Measurements from ENCODE around the gene FNDC11.
"Not testable (repeated sequence)": the region's sequence is repeated elsewhere in the genome, so short reads cannot be mapped to it uniquely, and the experiment has no call there.

FNDC11 gene

DNA sequence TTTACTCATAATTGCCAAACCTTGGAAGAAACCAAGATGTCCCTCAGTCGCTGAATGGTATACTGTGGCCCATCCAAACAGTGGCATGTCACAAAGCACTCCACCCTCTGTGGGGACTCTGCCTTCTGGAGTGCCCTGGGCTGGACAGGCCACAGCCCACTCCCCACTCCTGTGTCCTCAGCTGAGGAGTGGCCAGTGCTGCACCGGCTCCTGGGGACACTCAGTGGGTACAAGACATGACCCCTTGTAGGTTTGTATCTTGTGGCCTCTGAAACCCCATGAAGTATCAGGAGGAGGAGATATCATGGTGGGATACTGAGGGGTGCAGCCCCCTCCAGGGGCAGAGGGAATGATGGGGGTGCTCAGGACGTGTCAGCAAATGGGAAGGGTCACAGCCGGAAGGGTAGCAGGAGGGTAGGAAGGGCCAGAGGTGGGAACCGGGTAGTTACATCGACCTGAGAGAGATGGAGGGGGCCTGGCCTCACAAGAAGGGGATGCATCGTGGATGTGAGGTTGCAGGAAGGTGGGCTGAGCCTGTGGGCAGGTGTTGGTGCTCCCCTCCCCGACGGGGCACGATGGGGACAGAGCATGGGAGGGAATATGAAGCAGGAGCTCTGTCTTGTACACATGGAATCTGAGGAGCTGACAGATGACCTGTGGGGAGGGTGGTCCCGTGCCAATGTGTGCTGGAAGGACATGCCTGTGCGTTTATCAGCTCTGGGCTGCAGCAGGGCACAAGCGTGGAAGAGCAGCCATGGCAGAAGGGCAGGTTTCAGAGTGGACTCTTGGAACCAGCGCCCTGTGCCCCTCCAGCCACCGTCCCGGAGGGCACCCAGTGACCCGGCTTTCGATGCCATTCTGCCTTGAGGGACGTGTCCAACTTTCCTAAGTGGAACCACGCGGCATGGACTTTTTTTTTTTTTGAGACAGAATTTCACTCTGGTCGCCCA is 31.9 kb downstream of the FNDC11 start:
- DNase-seq: no peak

DNA sequence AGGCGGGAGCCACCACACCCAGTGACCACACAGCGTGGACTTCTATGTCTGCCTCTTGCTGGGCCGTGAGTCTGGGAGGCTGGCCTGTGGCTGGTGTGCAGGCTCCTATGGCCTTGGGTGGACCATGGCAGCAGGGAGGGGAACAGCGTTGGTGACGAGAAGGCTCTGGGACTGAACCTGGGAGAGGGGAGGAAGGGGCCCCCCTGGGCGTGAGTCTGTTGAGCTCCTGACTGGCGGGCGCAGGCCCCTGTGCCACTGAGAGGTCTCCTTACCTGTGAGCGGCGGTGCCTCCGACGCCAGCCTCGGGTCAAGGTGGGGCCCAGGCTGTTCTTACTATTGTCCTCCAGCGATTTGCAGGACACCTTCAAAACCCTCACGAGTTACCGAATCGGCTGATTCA is 32.8 kb downstream of the FNDC11 start:
- no peak for DNase-seq

DNA sequence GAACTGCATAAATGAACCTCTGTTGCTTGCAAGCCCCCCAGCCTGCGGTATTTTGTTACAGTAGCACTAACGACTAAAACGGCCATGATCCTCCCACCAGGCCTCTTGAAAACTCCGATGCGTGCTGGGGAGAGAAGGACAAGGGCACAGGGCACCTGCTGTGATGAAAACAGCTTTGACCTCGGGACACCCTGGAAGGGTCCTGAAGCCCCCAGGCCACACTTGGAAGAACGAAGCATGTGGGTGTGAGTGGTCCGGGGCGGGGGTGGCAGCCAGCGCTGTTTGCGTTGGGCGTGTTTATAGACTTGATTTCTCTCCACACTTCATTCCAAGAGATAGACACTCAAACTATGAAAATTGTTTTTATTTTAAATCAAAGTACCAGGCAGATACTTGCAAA is 33.3 kb downstream of the FNDC11 start:
- DNase-seq: no peak

DNA sequence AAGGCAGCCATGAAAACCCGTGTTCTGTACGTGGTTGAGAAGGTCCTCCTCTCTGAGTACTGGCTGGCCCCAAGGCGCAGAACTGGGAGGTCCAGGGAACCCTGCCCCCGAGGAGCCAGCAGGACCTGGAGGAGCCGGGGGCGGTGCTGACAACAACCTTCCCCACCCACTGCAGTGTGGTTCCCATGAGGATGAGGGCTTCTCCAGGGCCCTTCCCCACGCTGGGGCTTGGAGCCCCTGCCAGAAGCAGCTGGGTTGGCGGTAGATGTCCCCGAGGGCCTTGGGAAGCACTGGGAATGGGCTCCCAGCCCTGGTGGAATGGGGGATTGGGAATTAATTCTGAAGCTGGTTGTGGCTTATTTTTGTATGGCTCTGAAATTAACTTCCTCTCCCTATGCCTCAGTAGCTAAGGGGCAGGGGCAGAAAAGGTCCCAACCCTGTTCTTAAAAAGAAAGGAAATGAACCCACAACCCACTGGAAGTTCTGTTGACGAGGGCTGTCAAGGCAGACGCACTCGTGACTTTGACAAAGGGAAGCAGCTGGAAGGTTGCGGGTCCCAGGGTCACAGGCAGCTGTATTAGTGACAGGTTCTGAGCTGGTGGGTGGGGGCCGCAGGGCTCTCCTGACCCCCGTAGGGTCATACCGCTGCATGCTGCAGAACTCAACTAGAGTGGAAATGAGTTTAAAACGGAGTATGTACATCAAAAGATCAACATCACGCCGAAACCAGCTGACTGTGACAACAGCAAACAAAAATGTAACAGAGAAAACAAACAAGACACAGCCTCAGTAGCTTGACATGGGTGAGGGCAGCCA is 34.0 kb downstream of the FNDC11 start:
- DNase-seq: no peak

DNA sequence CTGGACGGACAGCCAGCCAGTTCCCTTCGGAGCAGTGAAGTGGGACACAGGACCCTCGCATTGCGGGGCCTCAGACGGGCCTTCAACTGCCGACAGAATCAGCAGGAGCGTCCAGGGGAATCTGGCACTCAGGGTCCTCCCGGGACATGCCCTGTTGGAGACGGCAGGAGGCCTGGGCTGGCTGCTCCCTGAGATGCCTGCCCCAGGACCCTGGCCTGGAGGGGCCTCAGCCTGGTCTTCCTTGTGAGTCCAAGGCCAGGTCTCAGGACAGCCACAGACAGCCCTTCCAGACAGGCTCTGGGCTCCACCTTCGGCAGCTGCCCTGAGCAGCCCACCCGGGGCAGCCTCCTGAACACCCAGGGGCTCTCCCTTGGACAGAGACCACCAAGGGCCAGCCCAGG is 34.7 kb downstream of the FNDC11 start:
- no peak for DNase-seq

DNA sequence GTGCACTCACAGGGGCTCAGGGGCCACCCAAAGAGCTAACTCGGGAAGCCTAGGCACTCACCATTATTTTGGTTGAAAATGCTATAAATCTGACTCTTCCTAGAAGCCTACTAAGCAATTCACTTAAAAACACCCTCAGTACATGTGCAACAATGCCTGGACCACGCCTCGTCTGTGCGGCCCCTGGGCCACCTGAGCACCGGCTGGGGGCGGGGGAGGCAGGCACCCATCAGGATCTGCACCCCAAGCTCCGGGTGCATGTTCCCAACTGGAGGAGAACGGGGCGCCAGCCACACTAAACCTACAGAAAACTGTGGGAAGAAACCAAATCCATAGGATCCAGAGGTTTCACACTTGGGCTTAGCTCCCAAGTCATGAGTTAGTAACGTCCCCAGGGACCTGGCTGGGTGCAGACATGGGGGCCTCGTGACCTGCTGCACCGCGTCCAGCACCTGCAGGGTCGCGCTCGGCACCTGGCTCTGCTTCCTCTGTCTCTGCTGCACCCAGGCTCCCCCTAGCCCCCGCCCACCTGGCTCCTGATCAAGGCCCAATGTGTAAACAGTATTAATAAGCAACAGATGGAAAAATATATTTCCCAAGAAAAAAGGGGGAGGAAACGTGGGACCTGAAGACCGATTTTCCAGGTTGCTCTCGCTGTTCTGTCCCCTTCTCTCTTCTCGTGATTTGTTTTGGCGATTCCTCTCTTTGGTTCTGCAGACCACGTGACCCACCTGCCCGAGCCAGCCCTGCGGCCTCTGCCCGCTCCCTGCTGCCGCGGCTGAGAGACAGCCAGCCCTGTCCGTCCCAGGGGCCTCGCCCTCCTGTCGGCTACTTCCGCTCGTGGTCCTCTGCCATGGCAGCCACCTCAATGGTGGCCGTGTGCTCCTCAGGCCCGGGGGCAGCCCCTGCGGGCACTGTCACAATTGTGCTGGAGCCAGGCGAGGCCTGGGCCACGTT is 35.6 kb downstream of the FNDC11 start:
- DNase-seq: no peak

DNA sequence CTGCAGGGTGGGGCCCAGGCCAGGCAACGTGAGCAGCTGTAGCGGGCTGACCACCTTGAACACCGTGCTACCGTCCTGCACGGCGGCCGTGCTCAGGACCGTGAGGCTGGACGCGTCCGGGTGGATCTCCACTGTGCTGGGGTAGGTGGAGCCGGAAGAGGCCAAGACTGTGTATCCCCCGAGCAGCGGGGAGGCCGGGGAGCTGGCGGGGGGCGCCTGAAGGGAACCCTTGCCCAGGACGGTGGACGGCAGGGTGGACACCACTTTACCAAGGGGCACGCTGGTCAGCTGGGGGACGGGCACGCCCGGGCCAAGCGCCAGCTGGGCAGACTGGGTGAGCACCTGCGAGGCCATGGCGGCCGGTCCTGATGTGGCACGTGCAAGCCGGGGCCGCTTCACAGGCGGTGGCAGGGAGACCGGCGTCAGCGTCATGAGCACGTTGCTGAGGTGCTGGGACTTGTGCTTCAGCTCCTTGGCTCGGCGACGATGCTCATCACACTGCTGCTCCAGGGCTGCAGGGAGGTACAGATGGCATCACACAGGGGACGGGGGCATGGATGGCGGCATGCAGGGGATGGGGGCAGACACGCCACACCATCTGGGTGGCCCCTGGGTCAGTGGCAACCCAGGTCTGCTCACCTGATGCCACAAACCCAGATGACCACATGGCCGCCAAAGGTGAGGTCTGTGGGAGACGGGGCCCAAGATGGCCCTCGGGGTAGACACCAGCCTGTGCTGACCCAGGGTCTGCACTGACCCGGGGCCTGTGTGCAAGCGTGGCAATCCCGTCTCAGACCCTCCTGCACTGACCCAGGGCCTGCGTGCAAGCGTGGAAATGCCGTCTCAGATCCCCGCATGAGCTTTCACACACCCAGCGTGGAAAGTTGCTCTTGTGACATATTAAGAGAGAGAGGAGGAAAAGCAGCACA is 36.5 kb downstream of the FNDC11 start:
- no peak for DNase-seq

DNA sequence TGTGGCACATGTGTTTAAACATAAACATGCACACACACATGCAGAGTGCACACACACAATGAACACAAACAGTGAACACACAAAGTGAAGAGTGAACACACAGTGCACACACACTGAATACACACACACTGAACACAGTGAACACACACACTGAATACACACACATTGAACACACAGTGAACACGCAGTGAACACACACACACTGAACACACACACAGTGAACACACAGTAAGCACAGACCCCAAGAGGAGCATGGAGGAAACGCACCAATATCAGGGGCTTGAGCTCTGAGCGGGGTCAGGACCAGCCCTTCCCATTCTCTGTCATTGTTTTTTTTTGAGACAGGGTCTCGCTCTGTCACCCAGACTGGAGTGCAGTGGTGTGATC is 37.2 kb downstream of the FNDC11 start:
- DNase-seq: no peak

DNA sequence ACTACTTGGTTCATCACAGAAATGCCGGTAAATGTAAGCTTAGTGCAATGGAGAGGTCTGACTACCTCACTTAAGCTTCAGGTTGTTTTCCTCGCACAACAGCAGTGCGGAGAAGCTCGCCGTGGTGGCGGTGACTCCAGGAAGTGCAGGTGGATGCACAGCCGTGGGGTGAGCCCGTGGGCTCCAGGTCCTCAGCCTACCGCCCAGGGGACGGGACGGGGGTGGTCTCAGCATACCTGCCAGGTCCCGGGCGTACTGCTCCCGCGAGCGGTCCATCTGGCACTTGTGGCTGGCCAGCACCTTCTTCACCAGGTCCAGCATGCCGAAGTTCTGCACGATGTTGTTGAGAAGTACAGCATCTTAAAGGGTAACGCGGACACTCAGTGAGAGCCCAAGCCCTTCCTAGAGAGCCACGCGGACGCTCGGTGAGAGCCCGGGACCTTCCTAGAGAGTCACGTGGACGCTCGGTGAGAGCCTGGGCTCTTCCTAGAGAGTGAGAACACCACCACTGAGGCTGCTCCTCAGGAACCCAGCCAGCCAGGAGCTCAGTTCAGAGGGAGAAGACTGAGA is 37.9 kb downstream of the FNDC11 start:
- no peak for DNase-seq

DNA sequence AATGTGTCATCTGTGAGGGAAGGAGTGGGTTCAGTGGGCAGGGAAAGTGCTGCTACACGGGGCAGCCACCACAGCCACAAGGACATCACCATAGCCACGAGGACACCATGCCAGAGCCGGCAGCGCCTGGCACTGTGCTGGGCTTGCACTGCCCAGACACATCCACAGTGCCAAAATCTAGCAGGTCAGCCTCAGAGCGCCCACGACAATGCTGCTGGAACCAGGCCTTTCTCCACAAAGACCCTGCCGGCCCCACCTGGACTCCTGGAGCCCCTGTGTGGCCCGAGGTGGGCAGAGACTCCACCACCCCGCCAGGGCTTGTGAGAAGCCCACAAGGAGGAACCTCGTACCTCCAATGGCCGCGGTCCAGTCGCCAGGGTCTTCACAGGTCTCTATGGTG is 38.7 kb downstream of the FNDC11 start:
- no peak for DNase-seq

DNA sequence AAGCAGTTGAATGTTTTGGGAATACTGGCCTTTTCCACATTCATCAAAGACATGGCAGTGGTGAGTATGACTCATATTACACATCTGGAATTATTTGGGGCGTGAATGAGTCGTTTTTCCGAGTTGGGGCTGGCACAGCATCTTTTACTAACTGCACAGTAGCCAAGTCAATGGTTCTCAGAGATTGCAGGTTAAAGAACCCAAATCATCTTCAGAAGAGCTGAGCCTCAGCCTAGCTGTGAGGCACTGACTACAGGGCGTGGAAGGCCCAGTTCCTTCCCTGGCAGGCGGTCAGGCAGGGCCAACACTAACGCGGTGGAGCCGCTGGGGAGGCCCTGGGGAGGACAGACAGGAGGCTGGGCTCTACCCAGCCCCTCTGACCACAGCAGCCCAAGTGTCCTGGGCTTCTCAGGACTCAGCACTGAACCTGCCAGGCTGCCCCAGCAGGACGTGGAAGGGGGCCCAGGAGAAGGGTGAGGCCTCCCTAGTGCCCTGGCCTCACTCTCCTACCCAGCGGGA is 40.1 kb downstream of the FNDC11 start:
- no peak for DNase-seq

DNA sequence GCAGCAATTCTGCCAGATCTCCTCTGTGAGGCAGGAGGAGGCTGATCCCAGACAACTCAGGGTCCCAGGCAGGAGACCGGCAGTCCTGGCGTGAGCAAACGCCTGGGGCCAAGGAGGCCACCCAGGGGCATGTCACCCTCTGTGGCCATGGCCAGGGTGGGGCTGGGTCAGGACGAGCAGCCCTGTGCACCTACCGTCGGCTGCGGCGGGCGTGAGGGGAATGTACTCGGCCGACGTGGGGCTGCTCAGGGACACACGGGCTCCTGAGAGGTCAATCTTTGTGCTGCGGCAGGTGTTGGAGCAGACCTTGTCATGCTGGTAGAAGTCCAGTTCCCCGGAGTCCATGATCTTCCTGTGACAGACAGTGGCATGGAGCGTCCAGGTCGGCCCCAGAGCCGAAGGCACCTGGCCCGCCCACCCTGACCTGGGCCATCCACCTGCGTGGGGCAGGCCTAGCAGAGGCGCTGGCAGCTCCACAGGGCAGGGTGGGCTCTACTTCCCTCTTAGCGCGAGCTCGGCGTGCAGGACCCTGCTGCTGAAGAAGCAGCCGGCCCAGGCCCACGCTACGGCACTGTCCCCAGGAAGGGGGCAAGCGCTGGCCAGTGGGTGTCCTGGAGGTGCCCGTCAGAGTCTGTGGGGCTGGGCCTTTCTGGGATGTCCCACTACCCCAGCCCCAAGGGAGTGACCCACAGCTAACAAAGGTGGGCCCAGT is 41.6 kb downstream of the FNDC11 start:
- DNase-seq: no peak

DNA sequence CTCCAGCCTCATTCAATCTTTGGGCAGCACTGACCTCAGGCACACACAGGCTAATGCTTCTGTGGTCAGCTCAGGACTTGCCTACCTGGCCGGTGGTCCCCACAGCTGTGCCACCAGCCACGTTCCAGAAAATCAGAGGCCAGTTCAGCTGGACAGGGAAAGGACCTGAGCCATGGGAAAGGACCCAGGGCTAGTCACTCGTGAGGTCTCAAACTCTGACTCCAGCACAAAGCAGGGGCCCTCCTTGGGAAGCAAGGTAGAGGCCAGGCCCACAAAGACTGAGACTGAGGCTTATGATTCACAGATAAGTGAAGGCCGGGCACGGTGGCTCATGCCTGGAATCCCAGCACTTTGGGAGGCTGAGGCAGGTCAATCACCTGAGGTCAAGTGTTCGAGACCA is 42.5 kb downstream of the FNDC11 start:
- DNase-seq: no peak

DNA sequence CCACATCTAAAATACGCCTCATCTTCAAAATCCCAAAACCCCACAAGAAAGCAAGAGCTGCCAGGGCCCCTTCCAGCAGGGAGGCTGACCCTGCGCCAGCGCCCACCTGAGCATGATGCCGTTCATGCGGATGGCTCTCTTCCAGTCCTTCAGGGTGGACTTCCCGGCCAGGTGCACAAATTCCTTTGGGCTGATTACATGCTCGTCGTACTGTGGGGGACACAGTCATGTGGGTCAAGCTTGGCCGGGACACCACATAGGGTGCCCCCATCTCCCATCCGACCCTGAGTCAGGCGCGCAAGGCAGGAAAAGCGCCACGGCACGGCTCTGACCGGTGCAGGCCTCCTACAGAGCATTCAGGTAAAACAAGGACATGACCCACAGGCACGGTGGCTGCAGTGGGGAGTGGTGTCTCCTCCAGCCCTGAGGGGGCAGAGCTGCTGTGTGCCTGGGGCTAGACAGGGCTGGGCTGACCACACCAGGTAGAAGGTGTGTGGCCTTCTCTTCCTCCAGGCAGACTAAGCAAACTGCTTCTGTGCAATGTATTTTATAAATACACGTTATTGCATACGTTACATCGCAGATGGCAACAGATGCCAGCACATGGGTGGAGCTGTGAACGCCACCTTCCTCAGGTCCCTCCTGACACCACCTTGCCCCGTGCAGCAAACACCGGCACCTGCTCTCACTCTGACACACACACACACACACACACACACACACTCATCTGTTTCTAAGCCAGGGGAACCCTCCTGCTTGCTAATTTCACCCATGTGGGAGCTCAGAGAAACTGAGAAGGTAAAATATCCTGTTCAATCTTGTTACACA is 43.9 kb downstream of the FNDC11 start:
- no peak for DNase-seq

DNA sequence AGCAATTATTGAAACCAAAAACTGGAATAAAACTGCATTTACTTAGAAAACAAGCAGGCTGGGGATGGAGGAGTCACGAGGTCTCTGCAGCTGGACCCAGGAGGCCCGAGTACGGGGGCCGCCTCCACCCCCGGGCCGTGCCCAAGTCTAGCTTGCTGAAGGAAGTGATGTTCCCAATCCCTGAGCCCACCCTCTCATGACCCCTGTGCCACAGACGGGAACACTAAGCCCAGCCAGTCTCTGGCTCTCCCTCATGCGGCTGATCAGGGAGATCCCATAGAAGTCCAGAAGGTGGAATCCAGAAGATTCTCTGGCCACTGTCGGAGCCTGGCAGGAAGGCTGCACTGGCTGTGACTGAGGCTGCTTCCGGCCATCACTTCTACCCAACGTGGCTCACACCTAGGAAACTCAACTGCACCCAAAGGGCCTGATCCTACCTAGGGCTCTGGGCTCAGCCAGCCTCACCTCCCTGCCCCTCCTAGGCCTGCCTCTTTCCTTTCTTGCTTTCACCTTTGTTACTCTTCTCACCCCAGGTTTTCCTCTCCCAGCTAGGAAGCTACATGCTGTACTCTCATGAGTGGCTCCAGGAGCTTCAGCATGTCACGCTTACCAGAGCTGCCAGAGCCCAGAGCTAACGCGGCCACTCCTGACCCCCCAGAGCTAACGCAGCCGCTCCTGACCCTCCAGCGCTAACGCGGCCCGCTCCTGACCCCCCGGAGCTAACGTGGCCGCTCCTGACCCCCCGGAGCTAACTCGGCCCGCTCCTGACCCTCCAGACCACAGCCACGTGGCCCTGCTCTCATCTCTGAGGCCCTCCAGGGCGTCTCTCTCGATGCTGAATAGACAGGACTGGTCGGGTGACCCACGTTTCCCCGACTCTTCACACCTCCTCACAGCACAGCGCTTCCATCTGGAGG is 44.8 kb downstream of the FNDC11 start:
- no peak for DNase-seq

DNA sequence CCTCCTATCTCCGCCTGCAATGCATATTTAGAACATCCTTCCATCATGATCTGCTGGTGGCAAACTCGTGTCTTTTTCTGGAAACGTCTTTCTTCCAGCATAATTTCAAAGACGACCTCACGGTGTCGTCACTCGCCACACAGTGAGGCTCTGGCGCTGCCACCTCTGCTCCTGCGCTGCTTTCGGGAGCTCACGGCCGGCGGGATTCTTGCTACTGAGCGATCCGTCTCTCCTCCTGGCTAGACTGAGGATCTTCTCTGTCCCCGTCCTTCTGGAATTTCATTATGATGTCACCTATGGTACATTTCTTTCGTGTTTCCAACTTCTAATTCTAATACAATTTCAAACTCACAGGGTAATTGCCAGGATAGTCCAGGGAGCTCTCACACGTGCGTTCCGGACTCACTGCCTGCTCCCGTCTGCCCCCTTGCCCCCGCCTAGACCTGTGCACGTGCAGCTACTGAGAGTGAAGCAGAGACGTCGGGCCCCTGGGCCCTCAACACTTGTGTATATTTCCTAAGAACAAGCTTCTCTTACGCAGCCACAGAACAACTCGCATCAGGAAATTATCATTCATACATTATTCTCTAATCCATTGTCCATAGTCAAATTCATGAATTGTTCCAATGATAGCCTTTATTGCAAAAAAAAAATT is 45.6 kb downstream of the FNDC11 start:
- no peak for DNase-seq

DNA sequence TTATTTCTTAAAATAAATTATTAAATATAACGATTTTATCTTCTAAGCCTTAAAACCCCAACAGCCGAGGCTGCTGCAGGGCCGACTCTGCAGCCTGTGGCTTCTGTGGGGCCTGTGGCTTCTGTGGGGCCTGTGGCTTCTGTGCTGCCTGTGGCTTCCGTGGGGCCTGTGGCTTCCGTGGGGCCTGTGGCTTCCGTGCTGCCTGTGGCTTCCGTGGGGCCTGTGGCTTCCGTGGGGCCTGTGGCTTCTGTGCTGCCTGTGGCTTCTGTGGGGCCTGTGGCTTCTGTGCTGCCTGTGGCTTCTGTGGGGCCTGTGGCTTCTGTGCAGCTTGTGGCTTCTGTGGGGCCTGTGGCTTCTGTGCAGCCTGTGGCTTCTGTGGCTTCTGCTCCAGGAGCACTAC is 47.7 kb downstream of the FNDC11 start:
- not testable (repeated sequence) for DNase-seq

DNA sequence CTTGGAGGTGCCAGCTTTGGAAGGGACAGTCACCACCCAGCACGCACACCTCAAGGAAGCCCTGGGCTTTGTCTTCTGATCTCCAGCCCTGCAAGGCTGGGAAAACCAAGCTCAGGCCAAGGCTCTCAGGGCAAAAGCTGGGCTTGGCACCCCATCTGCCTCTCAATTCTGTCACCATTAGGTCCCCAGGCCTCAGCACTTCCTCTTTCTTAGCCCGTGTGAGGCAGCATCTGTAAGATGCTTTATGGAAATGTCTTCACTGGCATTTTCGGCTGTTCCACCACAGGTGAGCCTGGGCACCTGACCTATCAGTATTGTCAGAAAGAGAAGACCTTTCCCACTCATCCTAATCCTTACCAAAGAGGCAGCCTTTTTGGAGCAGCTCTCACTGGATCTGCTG is 48.4 kb downstream of the FNDC11 start:
- no peak for DNase-seq

Data from T1000 (cell line).